ENCODE results near the gene NFU1.
"Not testable (repeated sequence)": the region's sequence is repeated elsewhere in the genome, so short reads cannot be mapped to it uniquely, and the experiment has no call there.

DNA sequence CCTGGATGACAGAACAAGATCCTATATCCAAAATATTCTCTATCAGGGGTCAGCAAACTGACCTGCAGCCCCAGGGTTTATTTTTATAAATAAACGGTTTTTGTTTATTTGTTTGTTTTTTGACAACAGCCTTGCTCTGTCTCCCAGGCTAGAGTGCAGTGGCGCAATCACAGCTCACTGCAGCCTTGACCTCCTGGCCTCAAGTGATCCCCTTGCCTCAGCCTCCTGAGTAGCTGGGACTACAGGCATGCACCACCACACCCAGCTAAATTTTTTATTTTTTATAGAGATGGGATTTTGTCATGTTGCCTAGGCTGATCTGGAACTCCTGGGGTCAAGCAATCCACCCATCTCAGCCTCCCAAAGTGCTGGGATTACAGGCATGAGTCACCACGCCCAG lies 82.3 kb downstream of the NFU1 start:
- TF ChIP-seq, protein P1, sequence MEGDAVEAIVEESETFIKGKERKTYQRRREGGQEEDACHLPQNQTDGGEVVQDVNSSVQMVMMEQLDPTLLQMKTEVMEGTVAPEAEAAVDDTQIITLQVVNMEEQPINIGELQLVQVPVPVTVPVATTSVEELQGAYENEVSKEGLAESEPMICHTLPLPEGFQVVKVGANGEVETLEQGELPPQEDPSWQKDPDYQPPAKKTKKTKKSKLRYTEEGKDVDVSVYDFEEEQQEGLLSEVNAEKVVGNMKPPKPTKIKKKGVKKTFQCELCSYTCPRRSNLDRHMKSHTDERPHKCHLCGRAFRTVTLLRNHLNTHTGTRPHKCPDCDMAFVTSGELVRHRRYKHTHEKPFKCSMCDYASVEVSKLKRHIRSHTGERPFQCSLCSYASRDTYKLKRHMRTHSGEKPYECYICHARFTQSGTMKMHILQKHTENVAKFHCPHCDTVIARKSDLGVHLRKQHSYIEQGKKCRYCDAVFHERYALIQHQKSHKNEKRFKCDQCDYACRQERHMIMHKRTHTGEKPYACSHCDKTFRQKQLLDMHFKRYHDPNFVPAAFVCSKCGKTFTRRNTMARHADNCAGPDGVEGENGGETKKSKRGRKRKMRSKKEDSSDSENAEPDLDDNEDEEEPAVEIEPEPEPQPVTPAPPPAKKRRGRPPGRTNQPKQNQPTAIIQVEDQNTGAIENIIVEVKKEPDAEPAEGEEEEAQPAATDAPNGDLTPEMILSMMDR (IDR thresholded peaks at IDR 0.05): not testable (repeated sequence)
- not testable (repeated sequence) for TF ChIP-seq POLR2A (IDR thresholded peaks at IDR 0.05)

Data from right lobe of liver (tissue), 4 donors.